HEK293 (cell line): Measurements from ENCODE around the gene TBX6.
A peak's percentile ranks its signal among the peaks of the same experiment; 100 is the strongest.

ENCODE experiments used
- GFI1B ChIP-seq: fragments of 450-650 bp; formaldehyde crosslinking; IDR thresholded peaks from 2 replicates; pipeline ENCODE4 v1.5.1; 2016; ENCODE audit warnings: missing biosample characterization, missing genetic modification characterization
- GLI2 ChIP-seq: fragments of 450-650 bp; formaldehyde crosslinking; IDR thresholded peaks from 2 replicates; pipeline ENCODE4; 2017; ENCODE audit warnings: missing biosample characterization, missing genetic modification characterization, low read depth, borderline replicate concordance
- GLIS2 ChIP-seq: fragments of 450-650 bp; formaldehyde crosslinking; IDR thresholded peaks from 2 replicates; pipeline ENCODE4 v1.5.1; 2016; ENCODE audit warnings: missing biosample characterization, missing genetic modification characterization
- IKZF3 ChIP-seq: fragments of 450-650 bp; IDR thresholded peaks from 2 replicates; pipeline ENCODE4 v1.5.0; 2018; ENCODE audit warnings: missing biosample characterization, mild to moderate bottlenecking, missing genetic modification characterization, moderate library complexity
- RBAK ChIP-seq: fragments of 450-650 bp; formaldehyde crosslinking; IDR thresholded peaks from 2 replicates; pipeline ENCODE4 v1.5.1; 2016; ENCODE audit warnings: missing biosample characterization, missing genetic modification characterization
- SETDB1 ChIP-seq: IDR thresholded peaks from one replicate; pipeline ENCODE4 v1.6.1; 2017; ENCODE audit warnings: mild to moderate bottlenecking, low read length, moderate library complexity, mixed read lengths; ENCODE audit not compliant: insufficient read length
- TRIM28 ChIP-seq: IDR thresholded peaks from 2 replicates; pipeline ENCODE4 v1.6.1; 2011; ENCODE audit warnings: low read length, control low read depth, borderline replicate concordance
- ZBTB17 ChIP-seq: fragments of 450-650 bp; formaldehyde crosslinking; IDR thresholded peaks from 2 replicates; pipeline ENCODE4 v1.5.1; 2016; ENCODE audit warnings: missing biosample characterization, missing genetic modification characterization
- ZNF138 ChIP-seq: fragments of 450-650 bp; formaldehyde crosslinking; IDR thresholded peaks from 2 replicates; pipeline ENCODE4 v1.5.1; 2016; ENCODE audit warnings: missing biosample characterization, missing genetic modification characterization, borderline replicate concordance
- ZNF184 ChIP-seq: fragments of 450-650 bp; IDR thresholded peaks from 2 replicates; pipeline ENCODE4 v1.5.1; 2018; ENCODE audit warnings: missing biosample characterization, mild to moderate bottlenecking, missing genetic modification characterization
- ZNF202 ChIP-seq: fragments of 450-650 bp; formaldehyde crosslinking; IDR thresholded peaks from 2 replicates; pipeline ENCODE4 v1.5.1; 2016; ENCODE audit warnings: missing biosample characterization, missing genetic modification characterization, borderline replicate concordance
- ZNF24 ChIP-seq: fragments of 450-650 bp; formaldehyde crosslinking; IDR thresholded peaks from 2 replicates; pipeline ENCODE4 v1.5.1; 2016; ENCODE audit warnings: missing biosample characterization, missing genetic modification characterization
- ZNF274 ChIP-seq, 2 experiments: fragments of 200-500 bp in 1 of 2; fragments of 450-650 bp in 1 of 2; sonication (Bioruptor generic) in 1 of 2; formaldehyde crosslinking in 1 of 2; IDR thresholded peaks; 2 replicates each; pipeline versions ENCODE4 v1.5.1 to v1.6.1; 2014 to 2016; ENCODE audit warnings: borderline replicate concordance in 1 of 2, inconsistent platforms in 1 of 2, low read length in 1 of 2, missing biosample characterization in 1 of 2, missing genetic modification characterization in 1 of 2
- ZNF292 ChIP-seq: fragments of 450-650 bp; formaldehyde crosslinking; IDR thresholded peaks from 2 replicates; pipeline ENCODE4 v1.5.1; 2016; ENCODE audit warnings: low read depth, missing biosample characterization, missing genetic modification characterization, borderline replicate concordance
- ZNF350 ChIP-seq: fragments of 450-650 bp; formaldehyde crosslinking; IDR thresholded peaks from 2 replicates; pipeline ENCODE4 v1.5.0; 2017; ENCODE audit warnings: missing biosample characterization, mild to moderate bottlenecking, missing genetic modification characterization
- ZNF416 ChIP-seq: fragments of 450-650 bp; formaldehyde crosslinking; IDR thresholded peaks from 2 replicates; pipeline ENCODE4 v1.5.1; 2016; ENCODE audit warnings: missing biosample characterization, missing genetic modification characterization
- ZNF426 ChIP-seq: fragments of 450-650 bp; formaldehyde crosslinking; IDR thresholded peaks from 2 replicates; pipeline ENCODE4 v1.5.1; 2017; ENCODE audit warnings: missing biosample characterization, missing genetic modification characterization, mild to moderate bottlenecking, inconsistent platforms, moderate library complexity
- ZNF473 ChIP-seq: fragments of 450-650 bp; formaldehyde crosslinking; IDR thresholded peaks from 2 replicates; pipeline ENCODE4 v1.5.1; 2017; ENCODE audit warnings: missing biosample characterization, missing genetic modification characterization
- ZNF510 ChIP-seq: fragments of 450-650 bp; formaldehyde crosslinking; IDR thresholded peaks from 2 replicates; pipeline ENCODE4 v1.5.1; 2018; ENCODE audit warnings: mild to moderate bottlenecking, missing genetic modification characterization, missing biosample characterization; ENCODE audit not compliant: insufficient replicate concordance
- ZNF555 ChIP-seq: fragments of 450-650 bp; formaldehyde crosslinking; conservative IDR thresholded peaks from 2 replicates; pipeline ENCODE4 v1.5.1; 2017; ENCODE audit warnings: missing biosample characterization, mild to moderate bottlenecking, missing genetic modification characterization, inconsistent platforms
- ZNF558 ChIP-seq: fragments of 450-650 bp; formaldehyde crosslinking; IDR thresholded peaks from 2 replicates; pipeline ENCODE4 v1.5.1; 2016; ENCODE audit warnings: missing biosample characterization, missing genetic modification characterization
- ZNF585B ChIP-seq: fragments of 450-650 bp; formaldehyde crosslinking; IDR thresholded peaks from 2 replicates; pipeline ENCODE4 v1.5.1; 2016; ENCODE audit warnings: missing biosample characterization, missing genetic modification characterization
- ZNF768 ChIP-seq: fragments of 450-650 bp; formaldehyde crosslinking; IDR thresholded peaks from 2 replicates; pipeline ENCODE4 v1.5.1; 2018; ENCODE audit warnings: missing biosample characterization, mild to moderate bottlenecking, missing genetic modification characterization
- ZNF830 ChIP-seq: fragments of 450-650 bp; IDR thresholded peaks from 2 replicates; pipeline ENCODE4 v1.5.0; 2018; ENCODE audit warnings: missing biosample characterization, missing genetic modification characterization, low read depth, mild to moderate bottlenecking, moderate library complexity
- ZNF837 ChIP-seq: fragments of 450-650 bp; formaldehyde crosslinking; IDR thresholded peaks from 2 replicates; pipeline ENCODE4 v1.5.1; 2016; ENCODE audit warnings: missing biosample characterization, missing genetic modification characterization
- TF ChIP-seq, protein P1 (sequence below): fragments of 450-650 bp; formaldehyde crosslinking; IDR thresholded peaks from 2 replicates; pipeline ENCODE4 v1.5.1; 2017; ENCODE audit warnings: missing biosample characterization, missing genetic modification characterization
- TF ChIP-seq, protein P2 (sequence below): IDR thresholded peaks from 2 replicates; pipeline ENCODE4 v1.6.1; 2011; ENCODE audit warnings: mild to moderate bottlenecking, low read depth, low read length, borderline replicate concordance
- TF ChIP-seq, protein P3 (sequence below): fragments of 450-650 bp; formaldehyde crosslinking; IDR thresholded peaks from 2 replicates; pipeline ENCODE4 v1.5.1; 2016; ENCODE audit warnings: missing biosample characterization, missing genetic modification characterization
- TF ChIP-seq, protein P4 (sequence below): fragments of 450-650 bp; formaldehyde crosslinking; IDR thresholded peaks from 2 replicates; pipeline ENCODE4 v1.5.1; 2016; ENCODE audit warnings: missing biosample characterization, missing genetic modification characterization

Gene TBX6

DNA sequence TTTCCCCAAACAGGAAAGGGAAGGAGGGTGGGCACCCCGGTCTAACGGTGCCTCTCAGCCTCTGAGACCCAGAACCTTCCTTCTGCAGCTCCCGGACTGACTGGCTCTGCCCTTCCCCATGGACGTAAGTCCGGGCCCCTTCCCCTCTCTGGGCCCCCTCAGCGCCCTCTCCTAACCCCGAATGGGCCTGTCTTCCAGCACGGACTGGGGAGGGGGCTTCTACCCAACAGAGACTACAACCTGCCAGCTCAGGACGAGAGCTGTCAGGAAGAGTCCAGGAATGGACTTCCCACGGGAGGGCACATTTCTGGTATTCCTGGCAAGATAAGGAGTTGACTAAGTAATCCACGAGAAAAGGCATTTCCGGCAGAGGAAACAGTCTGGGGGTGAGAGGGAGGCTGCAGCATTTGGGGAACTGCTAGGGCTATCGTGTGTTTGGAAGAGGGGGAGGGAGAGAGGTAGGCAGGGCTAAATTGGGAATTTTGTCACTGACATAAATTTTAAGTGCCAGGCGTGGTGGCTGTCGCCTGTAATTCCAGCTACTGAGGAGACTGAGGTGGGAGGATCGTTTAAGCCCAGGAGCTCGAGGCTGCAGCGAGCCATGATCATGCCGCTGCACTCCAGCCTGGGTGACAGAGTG, 38.2 kb downstream of the TBX6 start (continued):
- no peak for TF ChIP-seq ZNF426 (tag by site-specific recombination)
- TF ChIP-seq ZNF202, result no peak
- no peak for TF ChIP-seq TRIM28
- TF ChIP-seq, protein P1, sequence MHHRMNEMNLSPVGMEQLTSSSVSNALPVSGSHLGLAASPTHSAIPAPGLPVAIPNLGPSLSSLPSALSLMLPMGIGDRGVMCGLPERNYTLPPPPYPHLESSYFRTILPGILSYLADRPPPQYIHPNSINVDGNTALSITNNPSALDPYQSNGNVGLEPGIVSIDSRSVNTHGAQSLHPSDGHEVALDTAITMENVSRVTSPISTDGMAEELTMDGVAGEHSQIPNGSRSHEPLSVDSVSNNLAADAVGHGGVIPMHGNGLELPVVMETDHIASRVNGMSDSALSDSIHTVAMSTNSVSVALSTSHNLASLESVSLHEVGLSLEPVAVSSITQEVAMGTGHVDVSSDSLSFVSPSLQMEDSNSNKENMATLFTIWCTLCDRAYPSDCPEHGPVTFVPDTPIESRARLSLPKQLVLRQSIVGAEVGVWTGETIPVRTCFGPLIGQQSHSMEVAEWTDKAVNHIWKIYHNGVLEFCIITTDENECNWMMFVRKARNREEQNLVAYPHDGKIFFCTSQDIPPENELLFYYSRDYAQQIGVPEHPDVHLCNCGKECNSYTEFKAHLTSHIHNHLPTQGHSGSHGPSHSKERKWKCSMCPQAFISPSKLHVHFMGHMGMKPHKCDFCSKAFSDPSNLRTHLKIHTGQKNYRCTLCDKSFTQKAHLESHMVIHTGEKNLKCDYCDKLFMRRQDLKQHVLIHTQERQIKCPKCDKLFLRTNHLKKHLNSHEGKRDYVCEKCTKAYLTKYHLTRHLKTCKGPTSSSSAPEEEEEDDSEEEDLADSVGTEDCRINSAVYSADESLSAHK (tag by site-specific recombination), result no peak
- peak; percentile 81 for TF ChIP-seq IKZF3 (tag by site-specific recombination)
- TF ChIP-seq ZNF184 (tag by site-specific recombination), result no peak
- TF ChIP-seq, protein P2, sequence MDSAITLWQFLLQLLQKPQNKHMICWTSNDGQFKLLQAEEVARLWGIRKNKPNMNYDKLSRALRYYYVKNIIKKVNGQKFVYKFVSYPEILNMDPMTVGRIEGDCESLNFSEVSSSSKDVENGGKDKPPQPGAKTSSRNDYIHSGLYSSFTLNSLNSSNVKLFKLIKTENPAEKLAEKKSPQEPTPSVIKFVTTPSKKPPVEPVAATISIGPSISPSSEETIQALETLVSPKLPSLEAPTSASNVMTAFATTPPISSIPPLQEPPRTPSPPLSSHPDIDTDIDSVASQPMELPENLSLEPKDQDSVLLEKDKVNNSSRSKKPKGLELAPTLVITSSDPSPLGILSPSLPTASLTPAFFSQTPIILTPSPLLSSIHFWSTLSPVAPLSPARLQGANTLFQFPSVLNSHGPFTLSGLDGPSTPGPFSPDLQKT, result no peak
- no peak for TF ChIP-seq ZNF558 (tag by site-specific recombination)
- TF ChIP-seq ZNF416 (tag by site-specific recombination), result no peak
- TF ChIP-seq ZNF830 (tag by site-specific recombination), result no peak
- TF ChIP-seq ZNF138 (tag by site-specific recombination), result no peak
- TF ChIP-seq ZNF555 (tag by site-specific recombination), result no peak
- TF ChIP-seq GLIS2 (tag by site-specific recombination), result peak; percentile 36; the same call in 1 of the 2 replicates
- TF ChIP-seq GLI2 (tag by site-specific recombination), result no peak
- TF ChIP-seq GFI1B (tag by site-specific recombination), result no peak
- TF ChIP-seq, protein P3, sequence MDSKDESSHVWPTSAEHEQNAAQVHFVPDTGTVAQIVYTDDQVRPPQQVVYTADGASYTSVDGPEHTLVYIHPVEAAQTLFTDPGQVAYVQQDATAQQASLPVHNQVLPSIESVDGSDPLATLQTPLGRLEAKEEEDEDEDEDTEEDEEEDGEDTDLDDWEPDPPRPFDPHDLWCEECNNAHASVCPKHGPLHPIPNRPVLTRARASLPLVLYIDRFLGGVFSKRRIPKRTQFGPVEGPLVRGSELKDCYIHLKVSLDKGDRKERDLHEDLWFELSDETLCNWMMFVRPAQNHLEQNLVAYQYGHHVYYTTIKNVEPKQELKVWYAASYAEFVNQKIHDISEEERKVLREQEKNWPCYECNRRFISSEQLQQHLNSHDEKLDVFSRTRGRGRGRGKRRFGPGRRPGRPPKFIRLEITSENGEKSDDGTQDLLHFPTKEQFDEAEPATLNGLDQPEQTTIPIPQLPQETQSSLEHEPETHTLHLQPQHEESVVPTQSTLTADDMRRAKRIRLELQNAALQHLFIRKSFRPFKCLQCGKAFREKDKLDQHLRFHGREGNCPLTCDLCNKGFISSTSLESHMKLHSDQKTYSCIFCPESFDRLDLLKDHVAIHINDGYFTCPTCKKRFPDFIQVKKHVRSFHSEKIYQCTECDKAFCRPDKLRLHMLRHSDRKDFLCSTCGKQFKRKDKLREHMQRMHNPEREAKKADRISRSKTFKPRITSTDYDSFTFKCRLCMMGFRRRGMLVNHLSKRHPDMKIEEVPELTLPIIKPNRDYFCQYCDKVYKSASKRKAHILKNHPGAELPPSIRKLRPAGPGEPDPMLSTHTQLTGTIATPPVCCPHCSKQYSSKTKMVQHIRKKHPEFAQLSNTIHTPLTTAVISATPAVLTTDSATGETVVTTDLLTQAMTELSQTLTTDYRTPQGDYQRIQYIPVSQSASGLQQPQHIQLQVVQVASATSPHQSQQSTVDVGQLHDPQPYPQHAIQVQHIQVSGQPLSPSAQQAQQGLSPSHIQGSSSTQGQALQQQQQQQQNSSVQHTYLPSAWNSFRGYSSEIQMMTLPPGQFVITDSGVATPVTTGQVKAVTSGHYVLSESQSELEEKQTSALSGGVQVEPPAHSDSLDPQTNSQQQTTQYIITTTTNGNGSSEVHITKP, result peak; percentile 89
- TF ChIP-seq ZNF585B (tag by site-specific recombination), result no peak
- TF ChIP-seq ZBTB17, result peak; percentile 92
- TF ChIP-seq ZNF350, result no peak
- TF ChIP-seq ZNF24 (tag by site-specific recombination), result no peak; the same call in 1 of the 2 replicates
- no peak for TF ChIP-seq ZNF292 (tag by site-specific recombination)
- no peak for TF ChIP-seq SETDB1
- no peak for TF ChIP-seq ZNF768 (tag by site-specific recombination)
- no peak for TF ChIP-seq ZNF473 (tag by site-specific recombination)
- TF ChIP-seq ZNF837, result no peak
- TF ChIP-seq, protein P4, sequence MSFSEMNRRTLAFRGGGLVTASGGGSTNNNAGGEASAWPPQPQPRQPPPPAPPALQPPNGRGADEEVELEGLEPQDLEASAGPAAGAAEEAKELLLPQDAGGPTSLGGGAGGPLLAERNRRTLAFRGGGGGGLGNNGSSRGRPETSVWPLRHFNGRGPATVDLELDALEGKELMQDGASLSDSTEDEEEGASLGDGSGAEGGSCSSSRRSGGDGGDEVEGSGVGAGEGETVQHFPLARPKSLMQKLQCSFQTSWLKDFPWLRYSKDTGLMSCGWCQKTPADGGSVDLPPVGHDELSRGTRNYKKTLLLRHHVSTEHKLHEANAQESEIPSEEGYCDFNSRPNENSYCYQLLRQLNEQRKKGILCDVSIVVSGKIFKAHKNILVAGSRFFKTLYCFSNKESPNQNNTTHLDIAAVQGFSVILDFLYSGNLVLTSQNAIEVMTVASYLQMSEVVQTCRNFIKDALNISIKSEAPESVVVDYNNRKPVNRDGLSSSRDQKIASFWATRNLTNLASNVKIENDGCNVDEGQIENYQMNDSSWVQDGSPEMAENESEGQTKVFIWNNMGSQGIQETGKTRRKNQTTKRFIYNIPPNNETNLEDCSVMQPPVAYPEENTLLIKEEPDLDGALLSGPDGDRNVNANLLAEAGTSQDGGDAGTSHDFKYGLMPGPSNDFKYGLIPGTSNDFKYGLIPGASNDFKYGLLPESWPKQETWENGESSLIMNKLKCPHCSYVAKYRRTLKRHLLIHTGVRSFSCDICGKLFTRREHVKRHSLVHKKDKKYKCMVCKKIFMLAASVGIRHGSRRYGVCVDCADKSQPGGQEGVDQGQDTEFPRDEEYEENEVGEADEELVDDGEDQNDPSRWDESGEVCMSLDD (tag by site-specific recombination), result no peak
- no peak for TF ChIP-seq ZNF510 (tag by site-specific recombination)
- no peak for TF ChIP-seq RBAK (tag by site-specific recombination)
- TF ChIP-seq ZNF274 (IDR thresholded peaks at IDR 0.05; ENCODE audit: low read length), result no peak
- TF ChIP-seq ZNF274 (tag by site-specific recombination; IDR thresholded peaks at IDR 0.05; ENCODE audit: borderline replicate concordance), result no peak
